ENCODE data around the gene DIP2A.

DIP2A gene

GRCh38 chr21:46458315-46459023 is at the start of gene DIP2A:
Gene DIP2A (plus strand): TSS chr21:46458891. CDS start chr21:46459132, 241 bp downstream.
- peak; percentile 89 to 90 for DNase-seq (ENCODE audit: extremely low read depth in 1 of 2, low read depth in 1 of 2)

GRCh38 chr21:46409641-46410406 is 48.9 kb upstream of the DIP2A start:
- no peak for DNase-seq (ENCODE audit: extremely low read depth in 1 of 2, low read depth in 1 of 2)

GRCh38 chr21:46410516-46410915 is 48.2 kb upstream of the DIP2A start:
- DNase-seq (ENCODE audit: extremely low read depth in 1 of 2, low read depth in 1 of 2): no peak

GRCh38 chr21:46411236-46411635 is 47.5 kb upstream of the DIP2A start:
- DNase-seq (ENCODE audit: extremely low read depth in 1 of 2, low read depth in 1 of 2): no peak

- DNase-seq (ENCODE audit: extremely low read depth in 1 of 2, low read depth in 1 of 2): no peak
These were observed 47.0 kb upstream of the DIP2A start for GRCh38 chr21:46411691-46412090.

- no peak for DNase-seq (ENCODE audit: extremely low read depth in 1 of 2, low read depth in 1 of 2)
These were observed 45.9 kb upstream of the DIP2A start for GRCh38 chr21:46412521-46413364.

- DNase-seq (ENCODE audit: extremely low read depth in 1 of 2, low read depth in 1 of 2): no peak
These were observed 45.4 kb upstream of the DIP2A start for GRCh38 chr21:46413365-46413696.

- no peak for DNase-seq (ENCODE audit: extremely low read depth in 1 of 2, low read depth in 1 of 2)
These were observed 43.8 kb upstream of the DIP2A start for GRCh38 chr21:46414965-46415275.

GRCh38 chr21:46416551-46416950 is 42.1 kb upstream of the DIP2A start:
- no peak for DNase-seq (ENCODE audit: extremely low read depth in 1 of 2, low read depth in 1 of 2)

- DNase-seq (ENCODE audit: extremely low read depth in 1 of 2, low read depth in 1 of 2): no peak
These were observed 40.3 kb upstream of the DIP2A start for GRCh38 chr21:46418265-46418946.

- DNase-seq (ENCODE audit: extremely low read depth in 1 of 2, low read depth in 1 of 2): no peak
These were observed 38.2 kb upstream of the DIP2A start for GRCh38 chr21:46420241-46421190.

GRCh38 chr21:46421191-46421750 is 37.4 kb upstream of the DIP2A start:
- DNase-seq (ENCODE audit: extremely low read depth in 1 of 2, low read depth in 1 of 2): no peak

GRCh38 chr21:46421756-46422555 is 36.7 kb upstream of the DIP2A start:
- DNase-seq (ENCODE audit: extremely low read depth in 1 of 2, low read depth in 1 of 2): no peak

GRCh38 chr21:46422636-46423241 is 36.0 kb upstream of the DIP2A start:
- no peak for DNase-seq (ENCODE audit: extremely low read depth in 1 of 2, low read depth in 1 of 2)

- DNase-seq (ENCODE audit: extremely low read depth in 1 of 2, low read depth in 1 of 2): no peak
These were observed 35.1 kb upstream of the DIP2A start for GRCh38 chr21:46423546-46424038.

- DNase-seq (ENCODE audit: extremely low read depth in 1 of 2, low read depth in 1 of 2): no peak
These were observed 34.6 kb upstream of the DIP2A start for GRCh38 chr21:46424039-46424591.

GRCh38 chr21:46424621-46425020 is 34.1 kb upstream of the DIP2A start:
- no peak for DNase-seq (ENCODE audit: extremely low read depth in 1 of 2, low read depth in 1 of 2)

- DNase-seq (ENCODE audit: extremely low read depth in 1 of 2, low read depth in 1 of 2): no peak
These were observed 33.6 kb upstream of the DIP2A start for GRCh38 chr21:46425041-46425440.
